ENCODE data around the gene RAPGEF4.
"Not testable (repeated sequence)": the region's sequence is repeated elsewhere in the genome, so short reads cannot be mapped to it uniquely, and the experiment has no call there.

The RAPGEF4 gene

DNA sequence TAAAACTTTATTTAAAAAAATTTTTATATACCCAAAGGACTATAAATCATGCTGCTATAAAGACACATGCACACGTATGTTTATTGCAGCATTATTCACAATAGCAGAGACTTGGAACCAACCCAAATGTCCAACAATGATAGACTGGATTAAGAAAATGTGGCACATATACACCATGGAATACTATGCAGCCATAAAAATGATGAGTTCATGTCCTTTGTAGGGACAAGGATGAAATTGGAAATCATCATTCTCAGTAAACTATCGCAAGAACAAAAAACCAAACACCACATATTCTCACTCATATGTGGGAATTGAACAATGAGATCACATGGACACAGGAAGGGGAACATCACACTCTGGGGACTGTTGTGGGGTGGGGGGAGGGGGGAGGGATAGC lies 358.0 kb downstream of the RAPGEF4 start:
- not testable (repeated sequence) for DNase-seq (ENCODE audit: low read depth, low spot score)

DNA sequence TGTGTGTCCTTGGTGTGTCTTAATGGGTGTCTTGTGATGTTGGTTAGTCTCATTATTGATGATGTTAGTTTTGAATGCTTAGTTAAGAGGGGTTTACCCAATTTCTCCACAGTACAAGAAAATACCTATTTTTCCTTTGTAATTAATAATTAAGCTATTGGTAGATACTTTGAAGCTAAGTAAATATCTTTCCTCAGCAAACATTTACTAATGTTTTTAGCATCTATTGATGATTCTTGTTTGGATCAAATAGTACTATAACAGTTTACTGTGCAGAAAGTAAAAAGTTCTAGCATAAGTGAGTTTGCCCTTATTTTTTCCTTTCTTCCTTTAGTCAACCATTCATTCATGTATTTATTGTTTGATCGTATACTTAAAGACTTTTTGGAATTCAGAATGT lies 359.1 kb downstream of the RAPGEF4 start:
- no peak for DNase-seq (ENCODE audit: low read depth, low spot score)

DNA sequence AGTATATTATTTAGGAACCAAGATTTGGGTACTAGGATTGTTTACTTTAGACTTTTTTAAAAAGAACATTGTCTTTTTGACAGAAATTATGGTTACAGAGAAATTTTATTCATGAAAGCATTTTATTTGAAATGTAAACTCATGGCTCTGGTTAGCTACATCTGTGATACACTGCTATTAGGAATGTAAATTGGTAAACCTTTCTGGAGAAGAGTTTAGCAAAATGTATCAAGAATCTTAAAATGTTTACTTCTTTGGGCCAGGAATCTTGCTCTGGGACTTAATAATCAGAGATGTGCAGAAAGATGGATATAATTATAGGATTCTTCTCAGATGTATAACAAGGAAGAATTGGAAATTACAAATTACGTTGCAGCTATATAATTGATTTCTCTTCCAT lies 359.7 kb downstream of the RAPGEF4 start:
- DNase-seq (ENCODE audit: low read depth, low spot score): no peak

DNA sequence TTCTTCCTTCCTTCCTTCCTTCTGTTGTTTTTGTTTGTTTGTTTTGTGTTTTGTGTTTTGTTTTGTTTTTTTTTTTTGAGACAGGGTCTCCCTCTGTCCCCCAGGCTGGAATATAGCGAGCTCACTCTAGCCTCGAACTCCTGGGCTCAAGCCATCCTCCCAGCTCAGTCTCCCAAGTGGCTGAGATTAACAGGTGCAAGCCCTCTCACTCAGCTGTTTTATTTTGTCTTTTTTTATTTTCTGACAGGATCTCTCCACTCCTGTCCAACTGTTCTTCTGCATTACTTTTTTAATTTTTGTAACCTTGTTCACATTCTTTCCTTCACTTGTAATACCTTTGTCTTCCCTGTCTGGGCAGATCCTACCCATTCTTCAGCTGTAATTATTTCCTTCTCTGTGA lies 363.6 kb downstream of the RAPGEF4 start:
- no peak for DNase-seq (ENCODE audit: low read depth, low spot score)

DNA sequence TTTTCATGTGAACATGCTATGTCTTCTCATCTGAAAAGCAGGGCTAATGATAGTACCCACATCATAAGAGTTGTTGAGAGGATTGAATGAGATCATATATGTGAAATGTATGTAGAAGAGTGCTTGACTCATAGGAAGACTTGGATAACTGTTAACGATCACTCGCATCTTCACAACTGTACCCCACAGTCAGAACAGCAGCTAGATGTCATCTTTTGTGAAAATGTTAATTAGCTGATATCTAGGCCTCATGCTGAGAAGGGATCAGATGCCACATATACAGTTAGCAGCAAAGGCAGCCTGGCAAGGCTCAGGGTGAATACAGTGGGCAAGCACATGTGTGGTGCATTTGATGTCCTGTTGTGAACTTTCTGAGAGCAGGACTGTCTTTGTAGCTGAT lies 364.2 kb downstream of the RAPGEF4 start:
- no peak for DNase-seq (ENCODE audit: low read depth, low spot score)

DNA sequence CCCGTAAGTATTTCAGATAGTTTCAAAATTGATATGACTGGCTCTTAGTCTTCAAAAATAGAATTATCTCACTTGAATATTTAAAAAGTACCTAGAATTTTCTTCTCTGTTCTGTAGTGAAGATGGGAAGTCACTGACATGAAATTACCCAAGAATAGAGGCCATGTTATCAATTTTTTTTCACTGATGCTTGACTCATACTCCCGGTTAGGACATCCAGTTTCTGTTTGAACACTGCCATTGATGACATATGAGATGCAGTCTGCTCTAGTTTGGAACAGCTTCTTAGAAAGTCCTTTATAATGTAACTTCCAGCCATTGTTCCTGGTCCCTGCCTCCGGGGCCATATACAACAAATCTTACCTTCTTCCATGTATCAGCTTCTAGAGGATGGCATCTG lies 366.0 kb downstream of the RAPGEF4 start:
- no peak for DNase-seq (ENCODE audit: low read depth, low spot score)

All from smooth muscle cell of the brain vasculature (primary cell).